ENCODE data around the gene PID1. TPM values are rescaled to one million over a fixed set of nuclear protein-coding genes. Genes with fewer than 3 reads are reported as not detected.

PID1 gene
- total RNA-seq, 2 donors from 2014 or later = 13.0 to 13.8 TPM

DNA sequence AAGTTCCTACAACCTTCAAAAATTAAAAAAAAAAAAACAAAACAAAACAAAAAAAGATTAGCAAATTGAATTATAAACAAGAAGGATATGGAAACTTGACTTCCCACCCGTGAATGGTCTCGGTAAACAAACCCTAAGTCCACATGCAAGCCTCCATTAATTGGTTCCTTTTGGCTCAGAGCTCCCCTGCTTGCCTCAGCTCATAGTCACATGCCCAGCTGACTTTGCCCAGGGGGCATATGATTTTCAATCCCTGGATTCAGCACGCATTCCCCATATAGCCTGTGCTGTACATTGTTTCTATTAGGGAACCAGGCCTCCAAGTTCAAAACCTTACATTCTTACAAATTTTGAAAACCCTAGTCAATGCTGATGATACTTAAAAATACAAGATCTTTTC is 95.0 kb downstream of the PID1 start:
- Histone ChIP-seq H3K36me3 (replicated peaks in 1 of 2; ENCODE audit: insufficient read depth in 1 of 2, low read depth in 2 of 2) (no peaks in the 10 kb centered on the region), H3K9me3 (peaks cover 0 to 3% (median 0%) of the 10 kb centered on the region in 3 donors), H3K27me3 (no peaks in the 10 kb centered on the region), H3K27ac (no peak overlapping the region), H3K4me1 (peaks cover 15% of the 10 kb centered on the region), H3K4me3 (no peak overlapping the region)
- DNase-seq = no peak
- intact Hi-C loops (cut with DNase I) = no loop called here
- ATAC-seq = no peak
- TF ChIP-seq POLR2A (IDR thresholded peaks at IDR 0.05) = no peak
- no peak for TF ChIP-seq CTCF (IDR thresholded peaks at IDR 0.05)
- WGBS, 2 donors = 62% methylated on average over 3 of the region's 3 CpGs

- no peak for ATAC-seq
These were observed 95.6 kb downstream of the PID1 start for GRCh38 chr2:229175497-229175863.

GRCh38 chr2:229174794-229175496 is 96.1 kb downstream of the PID1 start:
- TF ChIP-seq POLR2A (IDR thresholded peaks at IDR 0.05) (no peak), CTCF (IDR thresholded peaks at IDR 0.05) (no peak)
- Histone ChIP-seq H3K9me3 (peaks cover 0 to 3% (median 0%) of the 10 kb centered on the region in 3 donors), H3K4me3 (no peak overlapping the region), H3K4me1 (peaks cover 16% of the 10 kb centered on the region), H3K27me3 (no peaks in the 10 kb centered on the region), H3K36me3 (replicated peaks in 1 of 2; ENCODE audit: insufficient read depth in 1 of 2, low read depth in 2 of 2) (no peaks in the 10 kb centered on the region), H3K27ac (no peak overlapping the region)
- ATAC-seq (no peak), DNase-seq (peak in 2 of 4 donors; percentile 22 to 26)
- 41 to 53% methylated on average over 4 of the region's 4 CpGs for WGBS, 2 donors
- intact Hi-C loops (cut with DNase I) = no loop called here

More at GRCh38 chr2:229175497-229175863, 95.6 kb downstream of the PID1 start:
- intact Hi-C loops (cut with DNase I) = no loop called here
- WGBS, 2 donors = 95 to 100% methylated on average over 1 of the region's 1 CpG
- Histone ChIP-seq H3K9me3 (peaks cover 0 to 3% (median 0%) of the 10 kb centered on the region in 3 donors), H3K4me1 (peaks cover 15% of the 10 kb centered on the region), H3K4me3 (no peak overlapping the region), H3K36me3 (replicated peaks in 1 of 2; ENCODE audit: insufficient read depth in 1 of 2, low read depth in 2 of 2) (no peaks in the 10 kb centered on the region), H3K27ac (no peak overlapping the region), H3K27me3 (no peaks in the 10 kb centered on the region)
- no peak for DNase-seq
- TF ChIP-seq POLR2A (IDR thresholded peaks at IDR 0.05) = no peak

- ATAC-seq (no peak), DNase-seq (no peak)
- H3K9me3 ChIP-seq = peaks cover 0 to 3% (median 0%) of the 10 kb centered on the region in 3 donors
- H3K27me3 ChIP-seq = no peaks in the 10 kb centered on the region
- WGBS, 2 donors = 74 to 91% methylated on average over 3 of the region's 3 CpGs
- intact Hi-C loops (cut with DNase I) = no loop called here
- H3K4me3 ChIP-seq = no peak overlapping the region
- TF ChIP-seq POLR2A (IDR thresholded peaks at IDR 0.05) (no peak), CTCF (IDR thresholded peaks at IDR 0.05) (no peak)
- peaks cover 12% of the 10 kb centered on the region for H3K4me1 ChIP-seq
- no peak overlapping the region for H3K27ac ChIP-seq
- H3K36me3 ChIP-seq (replicated peaks in 1 of 2; ENCODE audit: insufficient read depth in 1 of 2, low read depth in 2 of 2) = no peaks in the 10 kb centered on the region
These were observed 97.2 kb downstream of the PID1 start for GRCh38 chr2:229173825-229174359.

- TF ChIP-seq POLR2A (IDR thresholded peaks at IDR 0.05) (no peak), CTCF (IDR thresholded peaks at IDR 0.05) (no peak)
- ATAC-seq = no peak
- H3K9me3 ChIP-seq = peaks cover 0 to 3% (median 0%) of the 10 kb centered on the region in 3 donors
- WGBS, 2 donors = 90 to 93% methylated on average over 3 of the region's 3 CpGs
- intact Hi-C loops (cut with DNase I) = no loop called here
- no peak overlapping the region for H3K27ac ChIP-seq
- H3K27me3 ChIP-seq = no peaks in the 10 kb centered on the region
- DNase-seq = no peak
- no peak overlapping the region for H3K4me3 ChIP-seq
- H3K36me3 ChIP-seq (replicated peaks in 1 of 2; ENCODE audit: insufficient read depth in 1 of 2, low read depth in 2 of 2) = no peaks in the 10 kb centered on the region
- H3K4me1 ChIP-seq = peaks cover 10% of the 10 kb centered on the region
These were observed 100.2 kb downstream of the PID1 start for GRCh38 chr2:229170916-229171315.

Measured in body of pancreas (tissue), 4 donors.